SK-N-SH (cell line): Measurements from ENCODE around the gene BMAL1.

ENCODE experiments used
- EP300 ChIP-seq, 2 experiments: IDR thresholded peaks; 2 replicates each; pipeline versions ENCODE4 v1.4.0 to v1.6.1; 2012; ENCODE audit warnings: borderline replicate concordance in 1 of 2, low read depth in 1 of 2, low read length in 1 of 2
- EZH2phosphoT487 ChIP-seq: fragments of 200-600 bp; sonication (generic); IDR thresholded peaks from 2 replicates; pipeline ENCODE4 v1.6.1; 2017; ENCODE audit warnings: low read depth, mixed run types, mild to moderate bottlenecking, antibody characterized with exemption, moderate library complexity, borderline replicate concordance
- TF ChIP-seq, protein P1 (sequence below): fragments of 200-600 bp; sonication (generic); IDR thresholded peaks from 2 replicates; pipeline ENCODE4 v1.6.1; 2017; ENCODE audit warnings: antibody characterized with exemption, mild to moderate bottlenecking, moderate library complexity

DNA sequence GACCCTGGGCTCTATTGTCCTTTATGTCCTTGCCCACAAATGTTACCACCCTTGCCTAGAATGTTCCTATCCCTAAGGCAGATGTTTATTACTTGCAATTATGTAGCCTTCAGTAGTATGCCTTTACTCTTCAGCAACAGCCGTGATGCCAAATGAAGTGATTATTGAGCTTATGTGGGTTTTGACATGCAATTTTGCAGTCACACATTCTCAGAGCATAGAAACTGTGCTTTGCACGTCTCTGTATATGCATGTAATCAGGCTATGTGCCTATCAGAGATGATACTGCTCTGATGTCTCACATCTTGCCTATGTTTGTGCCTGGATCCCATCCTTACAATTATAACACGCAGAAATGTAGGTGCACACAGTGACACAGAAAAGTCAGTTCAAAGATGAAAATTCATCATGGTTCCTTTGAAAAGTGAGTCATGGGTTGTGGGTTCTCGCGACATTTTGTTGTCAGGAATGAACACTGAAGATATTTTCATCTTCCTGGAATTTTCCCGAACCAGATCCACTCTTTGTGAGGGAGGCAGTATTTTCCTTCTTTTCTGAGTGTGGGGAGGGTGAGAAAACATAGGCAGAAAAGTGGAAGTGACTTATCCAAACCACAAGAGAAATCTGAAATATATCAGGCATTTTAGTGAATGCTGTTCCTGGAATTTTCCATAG is 81.1 kb downstream of the BMAL1 start:
- TF ChIP-seq, protein P1, sequence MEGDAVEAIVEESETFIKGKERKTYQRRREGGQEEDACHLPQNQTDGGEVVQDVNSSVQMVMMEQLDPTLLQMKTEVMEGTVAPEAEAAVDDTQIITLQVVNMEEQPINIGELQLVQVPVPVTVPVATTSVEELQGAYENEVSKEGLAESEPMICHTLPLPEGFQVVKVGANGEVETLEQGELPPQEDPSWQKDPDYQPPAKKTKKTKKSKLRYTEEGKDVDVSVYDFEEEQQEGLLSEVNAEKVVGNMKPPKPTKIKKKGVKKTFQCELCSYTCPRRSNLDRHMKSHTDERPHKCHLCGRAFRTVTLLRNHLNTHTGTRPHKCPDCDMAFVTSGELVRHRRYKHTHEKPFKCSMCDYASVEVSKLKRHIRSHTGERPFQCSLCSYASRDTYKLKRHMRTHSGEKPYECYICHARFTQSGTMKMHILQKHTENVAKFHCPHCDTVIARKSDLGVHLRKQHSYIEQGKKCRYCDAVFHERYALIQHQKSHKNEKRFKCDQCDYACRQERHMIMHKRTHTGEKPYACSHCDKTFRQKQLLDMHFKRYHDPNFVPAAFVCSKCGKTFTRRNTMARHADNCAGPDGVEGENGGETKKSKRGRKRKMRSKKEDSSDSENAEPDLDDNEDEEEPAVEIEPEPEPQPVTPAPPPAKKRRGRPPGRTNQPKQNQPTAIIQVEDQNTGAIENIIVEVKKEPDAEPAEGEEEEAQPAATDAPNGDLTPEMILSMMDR = no peak
- no peak for TF ChIP-seq EP300 (IDR thresholded peaks at IDR 0.05; ENCODE audit: borderline replicate concordance in 1 of 2, low read depth in 1 of 2, low read length in 1 of 2)
- no peak for TF ChIP-seq EZH2phosphoT487
